GM12892 (cell line): ENCODE data around the gene L1CAM.

Source experiments
- POLR2A ChIP-seq: IDR thresholded peaks from 2 replicates; pipeline ENCODE4 v1.6.1; 2011; ENCODE audit warnings: low read depth, low read length, control low read depth
- TAF1 ChIP-seq: IDR thresholded peaks from 2 replicates; pipeline ENCODE4 v1.6.1; 2011; ENCODE audit warnings: low read depth, mild to moderate bottlenecking, control low read depth, low read length, borderline replicate concordance

DNA sequence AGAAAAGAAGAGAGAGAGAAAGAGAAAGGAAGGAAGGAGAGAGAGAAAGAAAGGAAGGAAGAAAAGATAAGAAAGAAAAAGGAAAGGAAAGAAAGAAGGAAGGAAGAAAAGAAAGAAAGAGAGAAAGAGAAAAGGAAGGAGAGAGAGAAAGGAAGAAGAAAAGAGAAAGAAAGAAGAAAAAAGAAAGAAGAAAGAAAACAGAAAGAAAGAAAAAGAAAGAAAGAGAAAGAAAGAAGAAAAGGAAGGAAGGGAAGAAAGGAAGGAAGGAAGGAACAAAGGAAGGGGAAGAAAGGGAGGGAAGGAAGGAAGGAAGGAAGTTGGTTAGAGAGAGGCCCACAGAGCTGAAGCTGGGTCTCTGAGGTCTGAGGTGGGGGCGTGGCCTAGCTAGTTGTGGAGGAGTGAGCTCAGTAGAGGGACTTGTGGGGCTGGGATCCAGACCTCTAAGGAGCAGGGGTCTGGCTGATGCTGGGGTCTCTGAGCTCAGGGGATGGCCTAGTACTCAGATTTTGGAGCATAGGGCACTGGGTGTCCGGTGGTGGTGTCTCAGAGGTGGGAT is 28.5 kb downstream of the L1CAM start:
- TF ChIP-seq POLR2A = no peak
- TF ChIP-seq TAF1 = no peak
